NCI-H774 (cell line): ENCODE data around the gene WDR90.
A peak's percentile ranks its signal among the peaks of the same experiment; 100 is the strongest.

ENCODE experiments used
- DNase-seq: peaks from one replicate; lab custom pipeline; 2025; lab: John Stamatoyannopoulos, UW

Gene WDR90

GRCh38 chr16:648781-649589 lies at the start of gene WDR90:
Gene WDR90 (plus strand): TSS chr16:649365. CDS start chr16:649417, 52 bp downstream.
- peak; percentile 84 for DNase-seq

GRCh38 chr16:600781-601180 lies 48.4 kb upstream of the WDR90 start:
- no peak for DNase-seq

GRCh38 chr16:603933-604332 lies 45.2 kb upstream of the WDR90 start:
- no peak for DNase-seq

- no peak for DNase-seq
Observed at GRCh38 chr16:606656-607307, 42.4 kb upstream of the WDR90 start.

- no peak for DNase-seq
Observed at GRCh38 chr16:608019-608418, 41.1 kb upstream of the WDR90 start.

GRCh38 chr16:609316-609715 lies 39.8 kb upstream of the WDR90 start:
- no peak for DNase-seq

GRCh38 chr16:609984-610383 lies 39.2 kb upstream of the WDR90 start:
- no peak for DNase-seq

- no peak for DNase-seq
Observed at GRCh38 chr16:610513-611381, 38.4 kb upstream of the WDR90 start.

GRCh38 chr16:615122-615521 lies 34.0 kb upstream of the WDR90 start:
- DNase-seq, result no peak

GRCh38 chr16:616733-617586 lies 32.2 kb upstream of the WDR90 start:
- DNase-seq, result no peak

GRCh38 chr16:617855-618254 lies 31.3 kb upstream of the WDR90 start:
- no peak for DNase-seq

- no peak for DNase-seq
Observed at GRCh38 chr16:619476-620100, 29.6 kb upstream of the WDR90 start.

- no peak for DNase-seq
Observed at GRCh38 chr16:620700-621525, 28.3 kb upstream of the WDR90 start.

- DNase-seq, result no peak
Observed at GRCh38 chr16:621526-622105, 27.5 kb upstream of the WDR90 start.

- no peak for DNase-seq
Observed at GRCh38 chr16:622920-623280, 26.3 kb upstream of the WDR90 start.

- DNase-seq, result no peak
Observed at GRCh38 chr16:624526-625070, 24.6 kb upstream of the WDR90 start.

GRCh38 chr16:625117-625976 lies 23.8 kb upstream of the WDR90 start:
- DNase-seq, result no peak

GRCh38 chr16:625977-626765 lies 23.0 kb upstream of the WDR90 start:
- no peak for DNase-seq
